Ramos (cell line): ENCODE results near the gene TAC4.

ENCODE experiments used
- in situ Hi-C: fragments of 300-500 bp; cut with MboI; formaldehyde crosslinking; loops from one replicate; pipeline ENCODE4 v1.14.3; 2022; ENCODE audit warnings: low sequenced_read_pairs; ENCODE audit not compliant: unreplicated experiment

Gene TAC4

DNA sequence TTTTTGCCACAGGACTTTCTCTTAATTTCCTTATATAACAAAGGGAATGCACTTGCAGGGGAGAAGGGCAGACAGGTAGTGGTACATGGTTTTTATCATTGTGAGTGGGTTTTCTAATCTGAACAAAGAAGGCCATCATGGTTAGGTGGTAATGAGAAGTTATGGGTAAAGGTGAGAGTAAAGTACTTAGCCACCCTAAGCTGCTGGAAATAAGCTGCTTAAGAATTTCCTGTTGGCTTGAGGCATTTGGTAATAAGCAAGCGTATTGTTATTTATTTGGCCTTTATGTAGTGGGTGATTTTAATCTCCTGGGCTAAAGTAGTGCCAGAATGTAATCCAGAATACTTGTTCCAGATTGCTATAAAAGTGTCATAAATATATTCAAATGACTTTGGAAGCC is 27.1 kb downstream of the TAC4 start:
- in situ Hi-C loops, result no loop called here

DNA sequence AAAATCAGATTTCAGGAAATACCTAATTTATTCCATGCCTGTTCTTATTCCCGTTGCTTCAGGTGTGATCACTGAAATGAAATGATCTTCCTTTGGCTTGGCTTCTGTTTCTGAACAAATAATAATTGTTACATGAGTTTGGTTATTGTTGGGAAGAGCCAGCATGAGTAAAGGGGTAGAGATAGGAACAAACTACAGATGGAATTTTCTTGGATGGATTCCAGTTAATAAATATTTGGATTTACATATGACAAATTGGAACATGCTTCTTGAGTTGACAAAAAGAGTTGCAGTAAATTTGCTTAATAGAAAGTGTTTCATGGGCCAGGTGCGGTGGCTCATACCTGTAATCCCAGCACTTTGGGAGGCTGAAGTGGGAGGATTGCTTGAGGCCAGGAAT is 28.2 kb downstream of the TAC4 start:
- in situ Hi-C loops, result no loop called here

DNA sequence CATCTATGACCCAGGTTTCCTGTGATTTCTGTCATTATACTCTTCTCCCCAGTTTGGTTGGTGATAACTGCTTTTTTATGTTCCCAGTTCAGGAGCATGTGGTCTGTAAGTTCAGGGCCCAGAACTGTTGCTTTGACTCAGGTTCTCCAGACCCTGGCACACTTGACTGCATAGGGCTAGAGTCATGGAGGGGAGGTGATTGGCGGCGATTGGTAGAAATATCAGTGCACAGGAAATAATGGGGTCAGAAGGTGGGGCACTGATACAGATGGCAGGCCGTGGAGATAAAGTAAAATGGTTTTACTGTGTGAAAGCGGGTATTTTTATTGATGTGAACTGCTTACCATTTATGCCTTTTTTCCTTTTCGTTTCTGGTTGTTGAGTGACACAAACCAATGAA is 28.7 kb downstream of the TAC4 start:
- in situ Hi-C loops, result no loop called here

DNA sequence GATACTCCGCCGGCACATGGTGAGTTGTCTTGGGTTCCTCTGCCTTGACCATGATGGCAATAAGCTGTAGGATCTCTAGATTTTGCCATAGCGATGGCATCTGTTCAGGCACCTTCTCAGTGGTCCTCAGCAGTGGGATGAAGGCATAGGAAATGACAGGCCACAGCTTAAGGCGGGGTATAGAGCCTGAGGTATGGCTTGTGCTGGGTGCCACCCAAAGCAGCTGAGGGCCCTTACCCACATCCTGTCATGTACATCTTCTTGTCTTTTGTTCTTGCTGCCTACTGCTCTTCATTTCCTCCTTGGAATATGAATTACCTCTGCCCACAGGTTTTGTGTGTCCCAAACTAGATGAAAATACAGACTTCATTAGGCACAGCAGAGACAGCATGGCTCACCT is 29.9 kb downstream of the TAC4 start:
- in situ Hi-C loops, result no loop called here

DNA sequence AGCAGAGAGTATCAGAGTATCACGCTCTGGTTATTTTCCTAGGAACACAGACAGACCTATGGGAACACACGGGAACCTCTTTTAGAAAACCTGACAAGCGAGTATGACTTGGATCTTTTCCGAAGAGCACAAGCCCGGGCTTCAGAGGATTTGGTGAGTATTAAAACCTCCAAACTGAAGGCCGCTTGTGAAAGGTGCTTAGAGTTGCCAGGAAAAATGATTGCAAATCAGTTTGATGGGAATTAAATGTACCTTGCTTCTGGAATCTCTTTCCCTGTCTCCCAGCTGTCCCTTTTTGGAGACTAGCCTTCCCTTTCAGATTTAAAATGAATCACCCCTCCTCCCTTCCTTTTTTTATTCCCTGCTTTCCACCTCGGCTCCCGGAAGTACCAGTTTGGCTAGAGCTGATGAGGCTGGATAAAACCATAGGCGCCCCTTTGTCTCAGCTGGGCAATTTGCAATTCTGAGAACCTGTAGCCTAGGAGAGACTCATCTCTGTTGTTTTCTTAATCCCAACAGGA is 32.0 kb downstream of the TAC4 start:
- in situ Hi-C loops, result no loop called here

DNA sequence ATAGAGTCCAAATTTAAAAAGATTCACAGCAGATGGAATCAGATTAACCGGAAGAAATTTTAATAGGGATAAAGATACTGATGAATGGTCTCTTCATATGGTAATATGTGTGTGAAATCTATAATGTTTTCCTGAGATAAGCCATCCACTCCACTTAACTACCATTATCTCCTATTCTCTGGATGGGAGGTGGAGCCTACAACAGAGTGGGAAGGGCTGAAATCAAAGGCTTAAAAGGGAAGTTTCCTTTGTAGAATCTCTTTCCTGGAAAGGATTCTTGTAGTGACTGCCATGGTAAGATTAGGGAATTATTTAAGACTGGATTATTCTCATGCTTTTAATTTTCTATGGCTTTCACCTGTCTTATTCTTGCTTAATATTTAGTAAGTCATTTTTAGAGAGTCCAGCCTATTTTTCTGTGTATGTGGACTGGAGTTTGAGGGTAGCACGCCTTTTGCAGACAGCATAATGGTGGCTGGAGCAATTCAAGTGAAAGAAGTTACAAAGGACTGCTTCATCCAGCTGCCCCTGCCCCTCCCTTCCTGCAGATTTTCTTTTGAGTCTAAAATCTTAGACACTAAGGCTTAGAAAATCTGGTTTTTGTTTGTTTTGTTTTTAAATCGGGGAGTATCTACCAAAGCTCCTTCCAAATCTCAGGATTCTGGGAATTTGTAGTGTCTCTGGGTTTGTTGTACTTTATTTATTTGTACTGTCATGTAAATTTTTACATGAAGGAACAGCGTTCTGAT is 32.9 kb downstream of the TAC4 start:
- in situ Hi-C loops, result no loop called here

DNA sequence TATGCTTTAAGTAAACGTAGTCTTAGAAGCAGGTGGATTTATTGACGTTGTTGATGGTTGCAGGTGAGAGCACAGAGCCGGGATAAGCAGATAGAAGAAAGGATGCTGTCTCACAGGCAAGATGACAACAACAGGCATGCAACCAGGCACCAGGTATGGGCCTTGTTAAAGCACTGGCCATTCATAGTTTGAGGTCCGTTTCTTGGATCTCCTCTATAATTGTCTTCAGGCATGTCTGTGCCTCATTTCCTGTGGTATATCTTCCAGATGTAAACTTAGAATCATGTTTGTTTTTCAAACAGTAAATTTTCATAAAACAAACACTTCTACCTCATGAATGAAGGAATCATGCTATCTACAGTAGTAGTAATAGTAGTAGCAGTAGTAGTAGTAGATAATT is 38.8 kb downstream of the TAC4 start:
- in situ Hi-C loops, result no loop called here

DNA sequence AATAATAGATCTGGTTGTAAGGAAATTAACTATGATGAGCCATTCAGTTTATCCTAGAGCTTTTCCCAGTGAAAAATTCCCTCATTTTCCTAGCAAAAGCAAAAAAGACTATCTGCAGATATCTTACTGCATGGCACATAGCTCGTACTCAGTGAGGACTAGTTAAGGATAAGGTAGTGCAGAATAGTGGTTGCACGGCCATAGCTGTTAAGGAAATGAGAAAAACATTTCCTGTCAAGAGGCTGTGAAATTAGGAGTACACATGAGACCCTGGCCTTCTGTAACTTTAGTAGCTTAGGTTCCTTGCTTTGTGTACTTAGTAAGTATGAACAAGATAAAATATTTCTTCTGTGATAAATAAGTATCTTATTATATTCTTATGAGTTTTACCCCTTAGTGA is 49.1 kb downstream of the TAC4 start:
- in situ Hi-C loops, result no loop called here

DNA sequence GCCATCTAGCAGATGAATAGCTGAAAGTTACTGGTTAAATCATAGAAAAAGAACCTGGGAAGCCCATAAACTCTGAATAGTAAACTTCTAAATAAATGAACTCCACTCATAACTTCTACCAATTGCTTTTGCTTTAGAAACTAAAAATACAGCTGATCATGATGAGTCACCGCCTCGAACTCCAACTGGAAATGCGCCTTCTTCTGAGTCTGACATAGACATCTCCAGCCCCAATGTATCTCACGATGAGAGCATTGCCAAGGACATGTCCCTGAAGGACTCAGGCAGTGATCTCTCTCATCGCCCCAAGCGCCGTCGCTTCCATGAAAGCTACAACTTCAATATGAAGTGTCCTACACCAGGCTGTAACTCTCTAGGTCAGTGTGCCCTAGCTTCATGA is 49.7 kb downstream of the TAC4 start:
- in situ Hi-C loops, result no loop called here

DNA sequence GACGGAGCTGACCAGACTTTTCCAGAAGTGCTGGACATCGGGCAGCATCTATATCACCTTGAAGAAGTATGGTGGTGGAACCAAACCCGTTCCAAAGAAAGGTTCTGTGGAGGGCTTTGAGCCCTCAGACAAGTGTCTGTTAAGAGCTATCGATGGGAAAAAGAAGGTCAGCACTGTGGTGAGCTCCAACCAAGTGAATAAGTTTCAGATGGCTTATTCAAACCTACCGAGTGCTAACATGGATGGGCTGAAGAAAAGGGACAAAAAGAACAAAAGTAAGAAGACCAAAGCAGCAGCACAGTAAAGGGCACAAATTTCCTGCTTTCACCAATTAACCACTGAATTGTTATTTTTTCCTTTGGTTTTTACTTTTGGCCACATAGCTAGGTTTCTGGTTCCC is 52.5 kb downstream of the TAC4 start:
- in situ Hi-C loops, result no loop called here

DNA sequence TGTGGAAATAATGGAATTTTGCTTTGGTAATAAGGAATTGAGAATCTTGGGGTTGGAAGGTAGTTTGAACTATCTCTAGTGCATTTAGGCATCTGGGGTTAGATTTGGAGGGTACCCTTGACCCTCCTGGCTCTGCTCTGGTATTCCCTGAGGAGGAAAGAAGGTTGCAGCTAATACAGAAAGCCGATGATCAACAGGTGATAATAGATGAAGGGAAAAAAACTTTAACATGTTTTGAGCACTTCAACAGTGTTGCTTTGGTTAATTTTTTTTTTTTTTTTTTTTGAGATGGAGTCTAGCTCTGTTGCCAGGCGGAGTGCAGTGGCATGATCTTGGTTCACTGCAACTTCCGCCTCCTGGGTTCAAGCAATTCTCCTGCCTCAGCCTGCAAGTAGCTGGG is 54.6 kb downstream of the TAC4 start:
- in situ Hi-C loops, result no loop called here

DNA sequence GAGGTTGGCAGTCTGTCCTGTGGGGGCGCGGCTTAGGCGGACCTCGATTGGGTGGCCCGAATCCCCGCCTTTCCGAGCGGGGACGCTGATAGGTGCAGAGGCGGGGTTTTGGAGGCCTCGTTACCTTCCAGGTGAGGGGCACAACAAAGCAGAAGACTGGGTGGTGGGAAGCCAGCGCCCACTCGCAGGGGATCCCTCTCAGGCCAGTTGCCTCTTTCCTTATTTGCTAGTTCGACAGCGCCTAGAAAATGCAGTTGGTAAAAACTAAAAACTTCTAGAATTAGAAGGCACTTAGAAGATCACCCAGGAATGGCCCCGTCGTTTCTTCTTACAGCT is 58.7 kb downstream of the TAC4 start:
- in situ Hi-C loops, result loop anchor here (5.0 to 10.0 kb wide), 2 partner anchors 82 to 224 kb away; partner anchors contain the start of gene SLC35B1

DNA sequence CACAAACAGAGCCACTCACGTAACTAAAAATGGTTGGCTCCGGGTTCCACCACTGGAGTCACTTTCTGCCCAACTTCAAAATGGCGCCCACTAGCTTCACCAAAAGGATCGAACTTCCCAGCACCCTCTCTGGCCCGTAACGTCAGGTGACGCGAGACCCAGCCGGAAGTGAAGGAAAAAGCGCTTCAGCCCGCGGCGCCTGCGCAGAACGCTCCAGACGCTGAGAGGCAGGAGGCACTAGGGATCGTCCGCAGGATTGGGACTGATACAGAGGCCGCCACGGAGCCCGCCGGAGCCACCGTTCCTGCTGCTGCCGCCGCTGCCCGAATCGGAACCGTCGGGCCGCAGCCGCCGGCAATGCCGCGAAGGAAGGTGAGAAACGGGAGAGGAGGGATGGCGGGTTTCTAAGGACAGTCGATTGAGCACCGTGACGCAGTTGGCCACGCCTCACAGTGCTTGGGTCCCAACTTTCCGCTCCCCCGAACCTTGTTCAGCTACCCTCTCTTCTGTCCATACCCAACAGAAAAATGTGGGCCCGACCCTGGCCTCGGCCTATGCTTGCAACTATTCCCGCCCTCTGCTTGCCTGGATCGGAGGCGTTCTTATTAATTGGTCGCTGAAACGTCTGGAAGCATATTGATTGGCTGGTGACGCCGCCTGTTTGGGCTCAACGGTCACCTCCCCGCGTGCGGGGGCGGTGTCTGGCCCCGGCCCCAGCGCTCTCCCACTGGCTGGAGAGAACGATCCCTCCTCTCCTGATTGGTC is 59.2 kb downstream of the TAC4 start, which contains the start of gene KAT7:
TSS of gene KAT7 (plus strand) at position 204 of the 765 bp plus-strand sequence. CDS start at position 358, 154 bp downstream.
- in situ Hi-C loops, result loop anchor here (5.0 to 10.0 kb wide), 2 partner anchors 81 to 224 kb away; partner anchors contain the start of gene SLC35B1
